Keratinocyte (primary cell): ENCODE measurements around the gene SFRP4. TPM values are rescaled to one million over a fixed set of nuclear protein-coding genes. Genes with fewer than 3 reads are reported as not detected.

ENCODE experiments used
- DNase-seq: peaks from one replicate; pipeline ENCODE4 v3.0.0-alpha.2; 2011; ENCODE audit warnings: low read depth, missing footprints, low spot score
- FAIRE-seq: peaks from 2 replicates; lab custom pipeline; 2011; peaks lifted over from hg19 to GRCh38; lab: Jason Lieb, UNC
- H2AFZ ChIP-seq: 2 replicates; pipeline ENCODE4 v1.6.0; 2012; ENCODE audit warnings: low read length, control low read depth, inconsistent platforms; ENCODE audit not compliant: control insufficient read depth
- H3K27ac ChIP-seq: 2 replicates; pipeline ENCODE4 v1.5.1; 2011; ENCODE audit warnings: low read length; ENCODE audit not compliant: control insufficient read depth, insufficient read depth
- H3K27me3 ChIP-seq: 3 replicates; pipeline ENCODE4 v1.6.0; 2011; ENCODE audit warnings: low read length; ENCODE audit not compliant: control insufficient read depth, insufficient read depth; ENCODE audit errors: extremely low read depth
- H3K36me3 ChIP-seq, 2 experiments: 2 replicates in 1 of 2; 3 replicates in 1 of 2; pipeline ENCODE4 v1.5.1; 2011; ENCODE audit warnings: low read length in 2 of 2, mild to moderate bottlenecking in 1 of 2; ENCODE audit not compliant: control insufficient read depth in 2 of 2, insufficient read depth in 2 of 2; ENCODE audit errors: extremely low read depth in 1 of 2
- H3K4me1 ChIP-seq: 3 replicates; pipeline ENCODE4 v1.5.1; 2011; ENCODE audit warnings: low read length; ENCODE audit not compliant: control insufficient read depth, insufficient read depth; ENCODE audit errors: extremely low read depth
- H3K4me2 ChIP-seq: 3 replicates; pipeline ENCODE4 v1.6.0; 2011; ENCODE audit warnings: low read depth, low read length; ENCODE audit not compliant: control insufficient read depth, insufficient read depth; ENCODE audit errors: extremely low read depth
- H3K4me3 ChIP-seq, 3 experiments: fragments of 200-600 bp in 1 of 3; sonication (generic) in 1 of 3; 2 replicates in 2 of 3; 3 replicates in 1 of 3; pipeline ENCODE4 v1.5.1; 2011 to 2016; ENCODE audit warnings: low read length in 3 of 3, mild to moderate bottlenecking in 3 of 3, control low read depth in 2 of 3, inconsistent platforms in 1 of 3, low read depth in 1 of 3, mixed read lengths in 1 of 3, mixed run types in 1 of 3, moderate library complexity in 1 of 3; ENCODE audit not compliant: control insufficient read depth in 2 of 3, insufficient read depth in 2 of 3; ENCODE audit errors: extremely low read depth in 1 of 3
- H3K79me2 ChIP-seq: 2 replicates; pipeline ENCODE4 v1.6.0; 2012; ENCODE audit warnings: low read length; ENCODE audit not compliant: control insufficient read depth, insufficient read depth
- H3K9ac ChIP-seq: 3 replicates; pipeline ENCODE4 v1.6.0; 2011; ENCODE audit warnings: low read length; ENCODE audit not compliant: control insufficient read depth, insufficient read depth; ENCODE audit errors: extremely low read depth
- H3K9me1 ChIP-seq: 3 replicates; pipeline ENCODE4 v1.6.0; 2011; ENCODE audit warnings: low read length; ENCODE audit not compliant: control insufficient read depth, insufficient read depth; ENCODE audit errors: extremely low read depth
- H3K9me3 ChIP-seq: 2 replicates; pipeline ENCODE4 v1.5.1; 2012; ENCODE audit warnings: low read depth, low read length; ENCODE audit not compliant: control insufficient read depth
- H4K20me1 ChIP-seq: 3 replicates; pipeline ENCODE4 v1.6.0; 2011; ENCODE audit warnings: low read length; ENCODE audit not compliant: control insufficient read depth, insufficient read depth; ENCODE audit errors: extremely low read depth
- EZH2 ChIP-seq: IDR thresholded peaks from one replicate; pipeline ENCODE4 v1.6.1; 2012; ENCODE audit warnings: inconsistent platforms, mild to moderate bottlenecking, low read length, moderate library complexity
- dilution Hi-C: fragments of 300-500 bp; cut with MboI; formaldehyde crosslinking; loops from one replicate; pipeline ENCODE4 v1.7.0; 2020; ENCODE audit warnings: low sequenced_read_pairs; ENCODE audit not compliant: extremely low pct_ligation_motif_present
- polyA plus RNA-seq, 5 experiments: library from polyadenylated mRNA; depleted of rRNA in 3 of 5; stranded (reverse) in 3 of 5; stranded (forward) in 1 of 5; unstranded in 1 of 5; fragments of >200 nt; gene quantifications; 1 replicate in 1 of 5; 2 replicates in 3 of 5; 3 replicates in 1 of 5; pipeline versions ENCODE4 v1.2.1 to v1.2.3, GENCODE V29; 2011 to 2012; ENCODE audit warnings: missing spikeins in 2 of 5, low read depth in 1 of 5, low replicate concordance in 1 of 5
- TF ChIP-seq, protein P1 (sequence below), 3 experiments: IDR thresholded peaks in 1 of 3; conservative IDR thresholded peaks in 1 of 3; optimal IDR thresholded peaks in 1 of 3; 2 replicates in 2 of 3; 3 replicates in 1 of 3; pipeline versions ENCODE3 to v1.5.1; 2011; ENCODE audit warnings: low read length in 3 of 3, mild to moderate bottlenecking in 3 of 3, moderate library complexity in 2 of 3, control low read depth in 1 of 3, inconsistent platforms in 1 of 3; ENCODE audit not compliant: insufficient read depth in 2 of 3; ENCODE audit errors: extremely low read depth in 1 of 3

SFRP4 gene
- polyA plus RNA-seq, 1 donor (not counting 4 experiments of a cell fraction or from before 2014, with no cell fraction given) = not detected

DNA sequence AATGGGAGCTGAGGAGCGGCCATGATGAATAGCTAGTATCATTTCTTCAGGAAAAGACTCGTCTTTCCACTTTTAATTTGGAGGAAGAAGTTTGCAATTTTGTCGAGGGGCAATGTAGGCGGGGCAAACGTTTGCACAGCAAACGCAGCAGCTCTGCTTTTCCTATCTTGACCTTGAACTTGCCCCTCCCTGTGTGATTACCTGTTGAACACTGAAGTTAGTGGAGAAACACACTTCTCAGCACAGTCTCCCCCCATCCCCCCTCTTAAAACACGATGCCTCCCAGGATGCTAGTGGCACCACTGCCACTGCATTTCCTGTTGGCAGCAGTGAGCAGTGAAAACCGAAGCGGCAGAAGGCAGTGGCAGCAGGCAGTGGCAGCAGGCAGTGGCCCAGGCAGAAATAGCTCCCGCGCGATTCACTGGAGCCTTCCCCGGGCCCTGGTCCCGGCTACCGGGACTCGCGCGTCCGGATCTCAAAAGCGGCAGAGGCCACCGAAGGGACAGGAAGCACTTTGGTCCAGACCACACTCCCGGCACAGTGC, 3.8 kb upstream of the SFRP4 start, which contains the start of gene EPDR1:
EPDR1 (plus strand) TSS at position 336 of the 544 bp plus-strand sequence. CDS start 300 bp downstream, outside the sequence.
- no peaks in the 10 kb centered on the region for H3K4me1 ChIP-seq
- dilution Hi-C loops = no loop called here
- H3K27me3 ChIP-seq = peaks cover 23% of the 10 kb centered on the region
- no peak within 1 kb of the TSS for H3K4me3 ChIP-seq
- no peaks in the 10 kb centered on the region for H3K79me2 ChIP-seq
- TF ChIP-seq EZH2 = no peak
- TF ChIP-seq, protein P1, sequence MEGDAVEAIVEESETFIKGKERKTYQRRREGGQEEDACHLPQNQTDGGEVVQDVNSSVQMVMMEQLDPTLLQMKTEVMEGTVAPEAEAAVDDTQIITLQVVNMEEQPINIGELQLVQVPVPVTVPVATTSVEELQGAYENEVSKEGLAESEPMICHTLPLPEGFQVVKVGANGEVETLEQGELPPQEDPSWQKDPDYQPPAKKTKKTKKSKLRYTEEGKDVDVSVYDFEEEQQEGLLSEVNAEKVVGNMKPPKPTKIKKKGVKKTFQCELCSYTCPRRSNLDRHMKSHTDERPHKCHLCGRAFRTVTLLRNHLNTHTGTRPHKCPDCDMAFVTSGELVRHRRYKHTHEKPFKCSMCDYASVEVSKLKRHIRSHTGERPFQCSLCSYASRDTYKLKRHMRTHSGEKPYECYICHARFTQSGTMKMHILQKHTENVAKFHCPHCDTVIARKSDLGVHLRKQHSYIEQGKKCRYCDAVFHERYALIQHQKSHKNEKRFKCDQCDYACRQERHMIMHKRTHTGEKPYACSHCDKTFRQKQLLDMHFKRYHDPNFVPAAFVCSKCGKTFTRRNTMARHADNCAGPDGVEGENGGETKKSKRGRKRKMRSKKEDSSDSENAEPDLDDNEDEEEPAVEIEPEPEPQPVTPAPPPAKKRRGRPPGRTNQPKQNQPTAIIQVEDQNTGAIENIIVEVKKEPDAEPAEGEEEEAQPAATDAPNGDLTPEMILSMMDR (optimal IDR thresholded peaks at IDR 0.05 in 1 of 3, IDR thresholded peaks at IDR 0.05 in 1 of 3, conservative IDR thresholded peaks at IDR 0.05 in 1 of 3; ENCODE audit: extremely low read depth in 1 of 3, insufficient read depth in 2 of 3, low read length in 3 of 3) = no peak
- H4K20me1 ChIP-seq = no peaks in the 10 kb centered on the region
- DNase-seq = no peak
- no peak for FAIRE-seq
- no peak within 1 kb of the TSS for H2AFZ ChIP-seq
- H3K9me1 ChIP-seq = no peaks in the 10 kb centered on the region
- no peak within 1 kb of the TSS for H3K27ac ChIP-seq
- H3K36me3 ChIP-seq = no peaks in the 10 kb centered on the region
- no peak within 1 kb of the TSS for H3K9ac ChIP-seq
- no peak within 1 kb of the TSS for H3K4me2 ChIP-seq
- H3K9me3 ChIP-seq = no peaks in the 10 kb centered on the region

DNA sequence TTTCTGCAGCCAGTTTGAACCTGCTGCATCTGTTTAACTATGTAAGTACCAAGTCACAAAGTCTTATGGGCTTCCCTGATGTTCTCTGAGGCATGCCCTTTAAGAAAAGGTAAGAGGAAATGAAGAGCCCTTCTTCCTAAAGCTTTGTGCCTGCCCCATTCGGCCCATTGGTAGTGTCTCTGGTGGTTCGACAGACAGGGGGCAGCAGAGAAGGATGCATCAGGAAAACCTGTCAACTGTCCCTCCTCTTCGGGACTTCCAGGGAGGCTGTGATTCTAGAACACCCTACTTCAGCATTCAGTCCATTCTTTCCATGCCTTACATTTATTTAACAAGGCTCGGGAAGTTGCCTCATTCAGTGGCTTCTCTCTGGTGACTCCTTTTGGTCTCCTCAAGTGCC, 1.9 kb upstream of the SFRP4 start:
- dilution Hi-C loops = no loop called here
- no peak overlapping the region for H2AFZ ChIP-seq
- no peaks in the 10 kb centered on the region for H3K4me1 ChIP-seq
- no peaks in the 10 kb centered on the region for H4K20me1 ChIP-seq
- TF ChIP-seq, protein P1 (optimal IDR thresholded peaks at IDR 0.05 in 1 of 3, IDR thresholded peaks at IDR 0.05 in 1 of 3, conservative IDR thresholded peaks at IDR 0.05 in 1 of 3; ENCODE audit: extremely low read depth in 1 of 3, insufficient read depth in 2 of 3, low read length in 3 of 3) = no peak
- TF ChIP-seq EZH2 = no peak
- no peaks in the 10 kb centered on the region for H3K36me3 ChIP-seq
- no peaks in the 10 kb centered on the region for H3K9me1 ChIP-seq
- no peaks in the 10 kb centered on the region for H3K79me2 ChIP-seq
- peaks cover 23% of the 10 kb centered on the region for H3K27me3 ChIP-seq
- H3K9me3 ChIP-seq = no peaks in the 10 kb centered on the region
- H3K27ac ChIP-seq = no peak overlapping the region
- no peak for DNase-seq
- H3K4me3 ChIP-seq = no peak overlapping the region
- no peak overlapping the region for H3K4me2 ChIP-seq
- FAIRE-seq = no peak
- no peak overlapping the region for H3K9ac ChIP-seq
